ENCODE results near the gene TPSB2. TPM values are rescaled to one million over a fixed set of nuclear protein-coding genes. Genes with fewer than 3 reads are reported as not detected.

Gene TPSB2
- total and polyA plus RNA-seq, 4 donors: 0.46 to 154 (median 52.2) TPM

- H3K4me3 ChIP-seq: no peak overlapping the region
- no peak for TF ChIP-seq CTCF (IDR thresholded peaks at IDR 0.05; ENCODE audit: control extremely low read depth, extremely low read depth)
- peaks cover 0 to 7% (median 0%) of the 10 kb centered on the region in 5 donors for H3K4me1 ChIP-seq (ENCODE audit: control insufficient read depth in 5 of 5, insufficient read depth in 5 of 5, low read length in 5 of 5)
- H3K9ac ChIP-seq (ENCODE audit: insufficient read depth in 1 of 2, low read length in 2 of 2): no peak overlapping the region
- no peaks in the 10 kb centered on the region for H3K36me3 ChIP-seq (ENCODE audit: control insufficient read depth in 4 of 4, insufficient read depth in 4 of 4, low read length in 4 of 4)
- no peak for ATAC-seq (ENCODE audit: insufficient read depth, low FRiP score)
- peaks cover 0 to 13% (median 0%) of the 10 kb centered on the region in 4 donors for H3K9me3 ChIP-seq (ENCODE audit: control insufficient read depth in 4 of 4, insufficient read depth in 3 of 4, low read length in 3 of 4)
- no peak overlapping the region for H3K27ac ChIP-seq (ENCODE audit: low read depth in 1 of 2, low read length in 1 of 2)
- no peak for DNase-seq
- H3K27me3 ChIP-seq (ENCODE audit: control insufficient read depth in 3 of 3, insufficient read depth in 3 of 3, low read length in 2 of 3): peaks cover 3 to 30% (median 17%) of the 10 kb centered on the region in 3 donors
- 96 to 98% methylated on average over 16 of the region's 16 CpGs for WGBS, 2 donors
These were observed 34.5 kb upstream of the TPSB2 start for GRCh38 chr16:1264345-1265089.

GRCh38 chr16:1263591-1264344 lies 33.8 kb upstream of the TPSB2 start:
- no peak for TF ChIP-seq CTCF (IDR thresholded peaks at IDR 0.05; ENCODE audit: control extremely low read depth, extremely low read depth)
- H3K27me3 ChIP-seq (ENCODE audit: control insufficient read depth in 3 of 3, insufficient read depth in 3 of 3, low read length in 2 of 3): peaks cover 6 to 38% (median 17%) of the 10 kb centered on the region in 3 donors
- 64 to 86% methylated on average over 15 of the region's 15 CpGs for WGBS, 2 donors
- ATAC-seq (ENCODE audit: insufficient read depth, low FRiP score) (no peak), DNase-seq (no peak)
- peaks cover 0 to 15% (median 0%) of the 10 kb centered on the region in 4 donors for H3K9me3 ChIP-seq (ENCODE audit: control insufficient read depth in 4 of 4, insufficient read depth in 3 of 4, low read length in 3 of 4)
- H3K27ac ChIP-seq (ENCODE audit: low read depth in 1 of 2, low read length in 1 of 2): no peak overlapping the region
- H3K4me1 ChIP-seq (ENCODE audit: control insufficient read depth in 5 of 5, insufficient read depth in 5 of 5, low read length in 5 of 5): peaks cover 0 to 7% (median 0%) of the 10 kb centered on the region in 5 donors
- H3K36me3 ChIP-seq (ENCODE audit: control insufficient read depth in 4 of 4, insufficient read depth in 4 of 4, low read length in 4 of 4): no peaks in the 10 kb centered on the region
- H3K4me3 ChIP-seq: no peak overlapping the region
- no peak overlapping the region for H3K9ac ChIP-seq (ENCODE audit: insufficient read depth in 1 of 2, low read length in 2 of 2)

GRCh38 chr16:1262846-1263221 lies 32.9 kb upstream of the TPSB2 start:
- WGBS, 2 donors: 81 to 87% methylated on average over 9 of the region's 9 CpGs
- no peak for ATAC-seq (ENCODE audit: insufficient read depth, low FRiP score)
- Histone ChIP-seq H3K27me3 (ENCODE audit: control insufficient read depth in 3 of 3, insufficient read depth in 3 of 3, low read length in 2 of 3) (peaks cover 6 to 40% (median 17%) of the 10 kb centered on the region in 3 donors), H3K9ac (ENCODE audit: insufficient read depth in 1 of 2, low read length in 2 of 2) (no peak overlapping the region), H3K4me1 (ENCODE audit: control insufficient read depth in 5 of 5, insufficient read depth in 5 of 5, low read length in 5 of 5) (peaks cover 0 to 7% (median 0%) of the 10 kb centered on the region in 5 donors), H3K36me3 (ENCODE audit: control insufficient read depth in 4 of 4, insufficient read depth in 4 of 4, low read length in 4 of 4) (no peaks in the 10 kb centered on the region), H3K9me3 (ENCODE audit: control insufficient read depth in 4 of 4, insufficient read depth in 3 of 4, low read length in 3 of 4) (peaks cover 0 to 15% (median 0%) of the 10 kb centered on the region in 4 donors), H3K27ac (ENCODE audit: low read depth in 1 of 2, low read length in 1 of 2) (no peak overlapping the region), H3K4me3 (no peak overlapping the region)
- DNase-seq: no peak
- no peak for TF ChIP-seq CTCF (IDR thresholded peaks at IDR 0.05; ENCODE audit: control extremely low read depth, extremely low read depth)

All from lung (tissue), 12 donors.